Duodenal mucosa (tissue), 2 donors: Measurements from ENCODE around the gene CEACAM18.
"Not testable (repeated sequence)": the region's sequence is repeated elsewhere in the genome, so short reads cannot be mapped to it uniquely, and the experiment has no call there.

ENCODE experiments used
- H3K27ac ChIP-seq: one replicate; pipeline ENCODE4 v1.7.0; 2013; ENCODE audit warnings: low read depth, low read length
- H3K27me3 ChIP-seq, 2 donors: one replicate each; pipeline ENCODE4 v1.7.0; 2013; ENCODE audit warnings: low read length in 2 of 2, control low read depth in 1 of 2; ENCODE audit not compliant: insufficient read depth in 2 of 2, control insufficient read depth in 1 of 2
- H3K36me3 ChIP-seq, 2 donors: one replicate each; pipeline ENCODE4 v1.7.0; 2013; ENCODE audit warnings: low read length in 2 of 2, control low read depth in 1 of 2; ENCODE audit not compliant: insufficient read depth in 2 of 2, control insufficient read depth in 1 of 2
- H3K4me1 ChIP-seq, 2 donors: one replicate each; pipeline ENCODE4 v1.7.0; 2013; ENCODE audit warnings: low read length in 2 of 2, control low read depth in 1 of 2; ENCODE audit not compliant: insufficient read depth in 2 of 2, control insufficient read depth in 1 of 2
- H3K4me3 ChIP-seq, 2 donors: one replicate each; pipeline ENCODE4 v1.7.0; 2013; ENCODE audit warnings: low read length in 2 of 2, low read depth in 1 of 2
- H3K9ac ChIP-seq, 2 donors: one replicate each; pipeline ENCODE4 v1.7.0; 2013; ENCODE audit warnings: low read length in 2 of 2, low read depth in 1 of 2
- H3K9me3 ChIP-seq, 2 donors: one replicate each; pipeline ENCODE4 v1.7.0; 2013; ENCODE audit warnings: low read length in 2 of 2, control low read depth in 1 of 2; ENCODE audit not compliant: control insufficient read depth in 1 of 2

CEACAM18 gene

GRCh38 chr19:51490676-51491075, 12.3 kb downstream of the CEACAM18 start:
- no peak overlapping the region for H3K9ac ChIP-seq
- H3K4me3 ChIP-seq = no peak overlapping the region
- H3K36me3 ChIP-seq = peaks cover 0 to 4% of the 10 kb centered on the region in 2 donors
- no peaks in the 10 kb centered on the region for H3K4me1 ChIP-seq
- no peaks in the 10 kb centered on the region for H3K9me3 ChIP-seq
- H3K27ac ChIP-seq = no peak overlapping the region
- no peaks in the 10 kb centered on the region for H3K27me3 ChIP-seq

- no peak overlapping the region for H3K27ac ChIP-seq
- H3K9me3 ChIP-seq = no peaks in the 10 kb centered on the region
- no peaks in the 10 kb centered on the region for H3K4me1 ChIP-seq
- H3K4me3 ChIP-seq = no peak overlapping the region
- H3K36me3 ChIP-seq = no peaks in the 10 kb centered on the region
- H3K9ac ChIP-seq = no peak overlapping the region
- no peaks in the 10 kb centered on the region for H3K27me3 ChIP-seq
Measured at GRCh38 chr19:51491586-51491985, 13.2 kb downstream of the CEACAM18 start.

- no peak overlapping the region for H3K4me3 ChIP-seq
- H3K36me3 ChIP-seq = no peaks in the 10 kb centered on the region
- H3K9ac ChIP-seq = no peak overlapping the region
- no peak overlapping the region for H3K27ac ChIP-seq
- no peaks in the 10 kb centered on the region for H3K4me1 ChIP-seq
- no peaks in the 10 kb centered on the region for H3K9me3 ChIP-seq
- no peaks in the 10 kb centered on the region for H3K27me3 ChIP-seq
Measured at GRCh38 chr19:51493776-51494175, 15.4 kb downstream of the CEACAM18 start.

- H3K9ac ChIP-seq = no peak overlapping the region
- no peak overlapping the region for H3K27ac ChIP-seq
- no peaks in the 10 kb centered on the region for H3K4me1 ChIP-seq
- H3K9me3 ChIP-seq = no peaks in the 10 kb centered on the region
- H3K4me3 ChIP-seq = no peak overlapping the region
- H3K27me3 ChIP-seq = no peaks in the 10 kb centered on the region
- H3K36me3 ChIP-seq = no peaks in the 10 kb centered on the region
Measured at GRCh38 chr19:51497666-51498065, 19.3 kb downstream of the CEACAM18 start.

- H3K4me1 ChIP-seq, H3K36me3 ChIP-seq, H3K9me3 ChIP-seq, H3K27me3 ChIP-seq, H3K27ac ChIP-seq, H3K4me3 ChIP-seq, H3K9ac ChIP-seq: not testable (repeated sequence)
Measured at GRCh38 chr19:51500931-51501330, 22.6 kb downstream of the CEACAM18 start.

- Histone ChIP-seq H3K36me3 (no peaks in the 10 kb centered on the region), H3K4me1 (peaks cover 3 to 6% of the 10 kb centered on the region in 2 donors), H3K9me3 (no peaks in the 10 kb centered on the region), H3K4me3 (no peak within 1 kb of the TSS), H3K9ac (no peak within 1 kb of the TSS), H3K27me3 (no peaks in the 10 kb centered on the region), H3K27ac (no peak within 1 kb of the TSS)
Measured at GRCh38 chr19:51501594-51502263, 23.4 kb downstream of the CEACAM18 start, which contains the start of gene SIGLEC12. Gene SIGLEC12, minus strand, starts transcription at chr19:51501800. Its CDS starts 67 bp downstream, at chr19:51501733.

- Histone ChIP-seq H3K27me3 (no peaks in the 10 kb centered on the region), H3K27ac (no peak overlapping the region), H3K9ac (no peak overlapping the region), H3K4me3 (no peak overlapping the region), H3K9me3 (no peaks in the 10 kb centered on the region), H3K36me3 (no peaks in the 10 kb centered on the region), H3K4me1 (peaks cover 14 to 18% of the 10 kb centered on the region in 2 donors)
Measured at GRCh38 chr19:51503286-51503817, 25.0 kb downstream of the CEACAM18 start.

- Histone ChIP-seq H3K27ac (no peak overlapping the region), H3K4me1 (peaks cover 16 to 19% of the 10 kb centered on the region in 2 donors), H3K9me3 (no peaks in the 10 kb centered on the region), H3K27me3 (no peaks in the 10 kb centered on the region), H3K9ac (no peak overlapping the region), H3K4me3 (no peak overlapping the region), H3K36me3 (no peaks in the 10 kb centered on the region)
Measured at GRCh38 chr19:51503896-51504295, 25.6 kb downstream of the CEACAM18 start.

- H3K4me1 ChIP-seq = peaks cover 16 to 19% of the 10 kb centered on the region in 2 donors
- H3K27ac ChIP-seq = no peak overlapping the region
- no peaks in the 10 kb centered on the region for H3K36me3 ChIP-seq
- no peaks in the 10 kb centered on the region for H3K9me3 ChIP-seq
- no peak overlapping the region for H3K4me3 ChIP-seq
- H3K27me3 ChIP-seq = no peaks in the 10 kb centered on the region
- H3K9ac ChIP-seq = no peak overlapping the region
Measured at GRCh38 chr19:51505904-51506303, 27.6 kb downstream of the CEACAM18 start.

GRCh38 chr19:51507192-51507591, 28.9 kb downstream of the CEACAM18 start:
- Histone ChIP-seq H3K9me3 (no peaks in the 10 kb centered on the region), H3K4me3 (no peak overlapping the region), H3K4me1 (peaks cover 16 to 19% of the 10 kb centered on the region in 2 donors), H3K9ac (no peak overlapping the region), H3K27ac (no peak overlapping the region), H3K36me3 (no peaks in the 10 kb centered on the region), H3K27me3 (no peaks in the 10 kb centered on the region)
